Hematopoietic multipotent progenitor cell treated with erythropoietin and hydrocortisone succinate and interleukin-3 and kit ligand, for 17 days (in vitro differentiated cells): ENCODE measurements around the gene DNAJC4.

Experiments
- DNase-seq: peaks from one replicate; pipeline ENCODE4 v3.0.0-alpha.2; 2015; ENCODE audit warnings: low spot score

The DNAJC4 gene

DNA sequence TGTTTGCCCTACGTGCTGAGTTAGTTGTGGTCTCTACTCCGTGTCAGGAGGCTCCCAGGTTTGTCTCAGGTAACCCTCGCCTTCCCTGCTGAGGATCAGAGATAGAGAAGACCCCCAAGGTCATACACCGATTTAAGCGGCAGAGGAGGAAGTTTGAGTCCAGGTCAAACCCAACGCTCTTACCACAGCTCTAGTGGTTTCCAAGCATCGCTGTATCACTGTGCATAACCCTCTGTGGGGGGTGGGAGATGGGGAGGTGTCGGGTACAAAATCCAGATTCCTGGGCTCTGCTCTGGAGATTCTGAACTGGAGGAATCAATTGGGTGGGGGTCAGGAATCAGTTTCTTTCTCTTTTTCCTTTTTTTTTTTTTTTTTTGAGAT, 627 bp downstream of the DNAJC4 start:
- no peak for DNase-seq

DNA sequence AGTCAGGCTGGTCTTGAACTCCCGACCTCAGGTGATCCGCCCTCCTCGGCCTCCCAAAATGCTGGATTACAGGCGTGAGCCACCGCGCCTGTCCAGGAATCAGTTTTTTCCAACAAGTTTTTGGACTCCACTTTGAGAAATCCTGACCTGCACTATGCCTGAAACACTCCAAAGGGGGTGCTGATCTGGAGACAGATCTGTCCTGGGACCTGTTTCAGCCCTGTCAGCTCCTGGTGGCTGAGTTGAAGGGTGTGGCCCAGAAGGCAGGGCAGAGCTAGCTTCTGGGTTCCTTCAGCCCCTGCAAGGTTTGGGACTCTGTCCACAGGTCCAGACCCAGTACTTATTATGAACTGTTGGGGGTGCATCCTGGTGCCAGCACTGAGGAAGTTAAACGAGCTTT, 1.2 kb downstream of the DNAJC4 start:
- DNase-seq: no peak

GRCh38 chr11:64232182-64232966, 2.0 kb downstream of the DNAJC4 start:
- DNase-seq: no peak

DNA sequence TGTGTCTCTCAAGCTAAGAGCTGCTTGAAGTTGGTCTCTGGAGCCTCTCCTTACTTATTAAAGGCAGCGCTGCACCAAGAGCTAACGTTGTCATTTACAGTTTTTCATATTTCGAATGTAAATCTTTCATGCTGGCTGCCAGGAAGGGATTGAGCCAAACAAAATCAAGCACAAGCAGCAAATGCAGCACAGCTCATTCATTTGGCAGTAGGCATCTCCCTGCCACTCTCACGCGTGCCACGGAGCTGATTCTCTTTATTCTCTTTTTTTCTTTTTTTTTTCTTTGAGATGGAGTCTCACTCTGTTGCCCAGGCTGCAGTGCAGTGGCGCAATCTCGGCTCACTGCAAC, 2.6 kb downstream of the DNAJC4 start:
- no peak for DNase-seq

- DNase-seq: peak; percentile 42
Observed at GRCh38 chr11:64233913-64234586, 3.7 kb downstream of the DNAJC4 start, which contains the start of gene VEGFB. VEGFB (plus strand) TSS chr11:64234584; CDS start chr11:64234834, 250 bp downstream.

DNA sequence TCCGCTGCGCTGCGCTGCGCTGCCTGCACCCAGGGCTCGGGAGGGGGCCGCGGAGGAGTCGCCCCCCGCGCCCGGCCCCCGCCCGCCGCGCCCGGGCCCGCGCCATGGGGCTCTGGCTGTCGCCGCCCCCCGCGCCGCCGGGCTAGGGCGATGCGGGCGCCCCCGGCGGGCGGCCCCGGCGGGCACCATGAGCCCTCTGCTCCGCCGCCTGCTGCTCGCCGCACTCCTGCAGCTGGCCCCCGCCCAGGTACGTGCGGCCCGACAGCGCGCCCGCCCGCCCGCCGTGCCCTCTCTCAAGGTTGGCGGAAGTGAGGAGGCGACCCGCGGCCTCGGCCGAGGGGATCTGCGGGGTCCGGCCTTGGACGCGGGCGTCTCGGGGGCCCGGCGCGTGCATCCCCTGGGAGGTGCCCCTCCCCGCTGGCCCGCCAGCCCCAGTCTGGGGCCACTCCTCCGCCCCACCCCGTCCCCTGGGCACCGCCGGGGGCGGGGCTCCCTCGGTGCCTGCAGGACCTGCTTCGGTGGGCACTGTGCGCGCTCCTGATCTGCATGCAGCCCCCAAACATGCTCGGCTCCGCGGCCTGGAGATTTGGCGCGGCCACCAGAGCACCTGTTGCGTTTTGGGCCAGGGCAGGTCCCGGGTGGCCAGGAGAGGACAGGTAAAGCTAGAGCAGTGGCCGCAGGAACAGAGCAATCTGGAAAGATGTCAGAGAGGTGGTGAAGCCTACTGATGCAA, 4.5 kb downstream of the DNAJC4 start:
- peak; percentile 51 for DNase-seq

DNA sequence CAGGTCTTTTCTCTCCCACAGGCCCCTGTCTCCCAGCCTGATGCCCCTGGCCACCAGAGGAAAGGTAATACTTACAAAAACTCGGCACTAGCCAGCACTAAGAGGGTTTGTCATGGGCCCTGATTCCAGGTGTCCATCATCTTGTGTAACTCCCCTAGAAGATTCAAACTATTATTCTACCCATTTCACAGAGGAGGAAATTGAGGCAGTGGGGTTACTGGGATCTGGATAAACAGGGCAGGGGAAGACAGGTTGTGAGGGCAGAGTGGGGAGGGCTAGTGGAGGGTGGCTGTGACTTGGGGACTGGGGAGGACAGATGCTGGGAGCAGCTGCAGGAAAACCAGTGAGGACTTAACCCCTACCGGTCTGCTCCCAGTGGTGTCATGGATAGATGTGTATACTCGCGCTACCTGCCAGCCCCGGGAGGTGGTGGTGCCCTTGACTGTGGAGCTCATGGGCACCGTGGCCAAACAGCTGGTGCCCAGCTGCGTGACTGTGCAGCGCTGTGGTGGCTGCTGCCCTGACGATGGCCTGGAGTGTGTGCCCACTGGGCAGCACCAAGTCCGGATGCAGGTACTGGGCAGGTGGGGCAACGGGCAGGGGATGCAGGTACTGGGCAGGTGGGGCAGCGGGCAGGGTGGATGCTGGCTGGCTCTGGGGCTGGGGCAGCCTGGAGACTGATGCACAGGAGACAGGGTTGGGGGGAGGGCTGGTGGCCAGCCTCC, 5.3 kb downstream of the DNAJC4 start:
- DNase-seq: no peak

DNA sequence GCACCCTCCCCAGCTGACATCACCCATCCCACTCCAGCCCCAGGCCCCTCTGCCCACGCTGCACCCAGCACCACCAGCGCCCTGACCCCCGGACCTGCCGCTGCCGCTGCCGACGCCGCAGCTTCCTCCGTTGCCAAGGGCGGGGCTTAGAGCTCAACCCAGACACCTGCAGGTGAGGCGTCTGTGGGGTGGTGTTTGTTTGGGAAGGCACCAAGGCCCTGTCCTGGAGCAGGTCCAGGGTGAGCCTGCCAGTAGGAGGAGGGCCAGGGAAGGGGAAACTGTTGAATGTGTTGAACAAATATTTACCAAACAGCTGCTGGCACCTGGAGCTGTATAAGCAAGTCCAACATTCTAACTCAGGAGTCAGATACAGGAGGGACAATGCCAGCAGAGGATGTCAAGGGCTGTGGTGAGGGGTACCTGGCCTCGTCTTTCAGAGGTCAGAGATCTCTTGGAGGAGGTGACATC, 7.2 kb downstream of the DNAJC4 start:
- no peak for DNase-seq

DNA sequence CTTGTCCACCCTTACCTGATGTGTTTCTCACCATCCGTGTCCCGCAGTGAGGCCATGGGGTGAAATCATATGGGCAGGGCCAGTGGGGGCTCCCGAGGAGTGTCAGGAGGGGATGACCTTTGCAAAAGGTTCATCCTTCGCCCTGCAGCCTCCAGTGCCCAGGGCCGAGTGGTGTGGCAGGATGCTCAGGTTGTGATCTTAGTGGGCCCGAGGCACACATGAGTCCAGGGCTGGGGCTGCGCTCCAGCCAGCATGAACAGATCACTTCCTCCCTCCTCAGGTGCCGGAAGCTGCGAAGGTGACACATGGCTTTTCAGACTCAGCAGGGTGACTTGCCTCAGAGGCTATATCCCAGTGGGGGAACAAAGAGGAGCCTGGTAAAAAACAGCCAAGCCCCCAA, 7.7 kb downstream of the DNAJC4 start:
- DNase-seq: no peak

DNA sequence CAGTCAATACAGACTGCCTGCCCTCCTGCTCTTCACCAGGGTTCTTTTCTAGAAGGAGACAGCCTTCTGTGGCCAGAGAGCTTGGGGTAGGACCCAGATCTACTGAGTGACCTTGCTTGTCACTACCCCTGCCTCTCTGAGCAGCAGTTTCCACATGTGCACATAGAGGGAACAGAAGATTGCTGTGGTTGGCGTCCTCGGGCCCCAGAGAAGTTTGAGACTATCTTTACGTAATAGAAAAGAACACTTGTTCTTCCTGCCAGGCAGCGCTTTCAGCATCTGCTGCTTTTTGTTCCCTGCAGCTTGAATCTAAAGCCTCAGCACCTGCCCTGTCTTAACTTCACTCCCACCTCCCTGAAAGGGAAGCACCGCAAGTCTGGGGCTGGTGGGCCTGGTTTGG, 8.7 kb downstream of the DNAJC4 start:
- no peak for DNase-seq

DNA sequence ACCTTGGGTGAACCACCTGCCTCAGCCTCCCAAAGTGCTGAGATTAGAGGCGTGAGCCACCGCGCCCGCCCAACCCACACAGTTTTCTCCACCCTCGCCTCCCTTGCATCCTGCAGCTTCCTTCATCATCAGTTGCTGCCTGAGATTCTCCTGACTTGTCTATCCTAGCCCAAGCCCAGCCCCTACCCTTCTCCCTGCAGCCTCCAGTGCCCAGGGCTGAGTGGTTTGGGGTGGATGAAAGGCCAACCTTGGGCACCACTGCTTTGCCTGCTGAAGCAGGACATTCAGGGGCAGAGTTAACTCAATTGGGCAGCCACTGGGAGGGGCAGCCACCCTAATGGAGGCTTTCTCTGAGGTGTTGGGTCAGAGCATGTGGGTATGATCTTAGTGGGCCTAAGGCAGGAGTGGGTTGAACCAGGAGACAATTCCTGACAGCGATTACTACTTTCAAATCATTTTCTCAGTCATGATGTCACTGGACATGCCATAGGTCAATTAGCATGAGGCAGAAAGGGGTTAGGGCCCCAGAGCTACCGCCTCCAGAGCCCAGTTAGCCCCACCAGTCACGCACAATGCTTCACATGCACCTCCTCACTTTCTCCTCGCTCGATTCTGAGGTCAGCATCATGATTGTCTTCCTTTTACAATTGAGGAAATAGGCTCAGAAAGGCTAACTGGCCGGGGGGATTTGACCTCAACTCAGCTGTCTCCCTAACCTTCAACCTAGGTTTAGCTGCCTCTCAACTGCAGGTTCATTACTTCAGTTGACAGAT, 9.5 kb downstream of the DNAJC4 start:
- DNase-seq: no peak

DNA sequence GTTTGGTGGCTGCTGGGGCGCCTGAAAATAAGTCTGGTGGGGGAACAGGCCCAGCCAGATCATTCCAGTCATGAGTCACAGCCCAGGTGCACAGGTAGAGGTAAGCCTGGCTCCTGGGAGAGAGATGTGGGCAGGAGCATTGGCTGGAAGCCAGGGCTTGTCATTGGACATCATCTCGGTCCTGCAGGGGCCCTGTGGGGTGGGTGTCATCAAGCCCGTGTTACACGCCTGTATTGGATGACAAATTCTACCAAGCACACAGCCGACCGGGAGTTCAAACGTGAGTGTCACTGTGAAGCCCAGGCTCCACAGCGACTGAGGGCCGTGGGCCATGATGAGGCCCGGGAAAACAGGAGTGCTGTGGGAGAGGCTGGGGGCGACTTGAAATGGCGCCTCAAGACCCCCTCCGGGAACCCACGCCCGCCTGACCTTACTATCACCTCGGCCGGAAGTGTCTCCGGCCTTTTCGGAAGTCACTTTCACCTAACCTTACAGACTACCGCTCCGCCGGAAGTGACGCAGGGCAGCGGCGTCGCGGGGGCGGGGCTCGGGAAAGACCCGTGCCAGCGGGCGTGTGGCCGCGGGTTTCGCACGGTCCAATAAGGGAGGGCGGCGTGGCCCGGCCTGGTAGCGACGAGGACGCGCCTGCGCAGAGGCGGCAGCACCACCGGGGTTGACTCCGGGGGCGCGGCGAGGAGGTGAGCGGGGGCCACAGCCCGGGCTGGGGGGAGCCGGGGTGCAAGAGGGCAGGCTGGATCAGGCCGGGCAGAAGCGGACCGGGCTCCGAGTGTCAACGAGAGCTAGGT, 10.3 kb downstream of the DNAJC4 start, which contains the start of gene FKBP2:
Gene FKBP2 (plus strand): TSS at position 661 of the 806 bp plus-strand sequence. CDS start 1,293 bp downstream, outside the sequence.
- DNase-seq: peak; percentile 99

- peak; percentile 100 for DNase-seq
Observed at GRCh38 chr11:64241241-64241490, 10.8 kb downstream of the DNAJC4 start.

- no peak for DNase-seq
Observed at GRCh38 chr11:64241491-64242374, 11.4 kb downstream of the DNAJC4 start.

GRCh38 chr11:64243236-64243854, 13.0 kb downstream of the DNAJC4 start:
- no peak for DNase-seq

DNA sequence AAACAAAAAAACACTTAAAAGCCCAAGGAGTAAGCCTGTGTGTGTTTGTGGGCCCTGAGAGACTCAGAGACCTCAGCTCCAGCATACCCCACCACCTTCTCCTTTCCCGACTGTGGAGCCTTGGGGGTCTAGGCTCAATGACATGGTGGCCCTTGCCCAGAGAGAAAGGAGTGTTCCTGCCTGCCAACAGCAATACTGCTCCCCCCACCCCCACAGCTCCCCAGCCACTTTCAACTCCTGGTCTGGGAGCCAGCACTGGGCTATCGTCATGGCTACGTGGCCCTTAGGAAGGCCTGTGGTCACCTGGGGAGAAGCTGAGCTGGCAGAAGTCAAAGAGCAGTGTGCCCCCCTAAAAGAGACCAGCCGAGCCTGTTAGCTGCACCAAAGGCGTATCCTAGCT, 13.8 kb downstream of the DNAJC4 start:
- no peak for DNase-seq

DNA sequence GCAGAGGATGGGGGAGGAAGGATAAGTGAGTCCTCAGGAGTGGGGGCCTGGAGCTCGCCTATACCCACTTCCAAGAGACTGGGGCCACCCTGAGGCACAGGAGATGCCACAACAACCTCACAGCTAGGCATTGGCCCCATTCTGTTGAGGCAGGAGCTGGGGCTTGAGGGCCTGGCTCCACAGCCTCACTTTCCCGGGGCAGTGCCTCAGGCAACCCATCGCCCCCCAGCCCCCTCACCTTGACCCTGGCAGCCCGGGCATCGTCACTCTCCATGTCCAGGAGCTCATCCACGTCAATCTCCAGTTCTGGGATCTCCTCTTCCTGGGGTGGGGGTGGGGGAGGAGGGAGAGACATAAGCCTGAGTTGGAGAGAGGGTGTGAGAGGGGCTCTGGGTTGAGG, 14.6 kb downstream of the DNAJC4 start:
- no peak for DNase-seq

DNA sequence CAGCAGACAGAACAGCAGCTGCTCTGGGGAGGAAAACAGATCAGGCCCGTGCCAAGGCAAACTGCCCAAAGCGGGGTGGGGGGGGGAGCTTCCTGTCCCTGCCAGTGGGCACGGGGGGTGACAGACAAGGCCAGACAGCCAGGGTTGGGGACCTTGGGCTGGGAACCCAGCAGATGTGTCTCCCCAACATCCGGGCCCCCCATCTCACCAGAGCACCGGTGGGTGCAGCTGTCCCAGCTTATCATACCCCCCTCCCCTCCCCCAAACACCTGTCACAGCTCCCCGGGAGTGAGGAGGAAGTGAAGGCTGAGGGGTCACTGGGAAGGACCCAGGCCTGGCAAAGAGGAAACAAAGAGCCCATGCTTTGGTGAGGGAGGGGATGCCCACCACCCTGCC, 15.1 kb downstream of the DNAJC4 start:
- DNase-seq: no peak
